Liver (tissue), 9 donors: ENCODE measurements around the gene CACNA1D. TPM values are rescaled to one million over a fixed set of nuclear protein-coding genes. Genes with fewer than 3 reads are reported as not detected.
A peak's percentile ranks its signal among the peaks of the same experiment; 100 is the strongest.

Source experiments
- DNase-seq: peaks from one replicate; pipeline ENCODE4 v3.0.0-alpha.2; 2017; ENCODE audit warnings: low spot score
- H3K27ac ChIP-seq, 2 donors: one replicate each; pipeline ENCODE4 v1.7.0; 2013; ENCODE audit warnings: inconsistent platforms in 2 of 2, low read length in 2 of 2, control low read depth in 1 of 2, low read depth in 1 of 2, mild to moderate bottlenecking in 1 of 2
- H3K27me3 ChIP-seq, 4 donors: one replicate each; pipeline versions ENCODE4 v1.6.1 to v1.7.0; 2013; ENCODE audit warnings: low read length in 3 of 4, inconsistent platforms in 1 of 4, mild to moderate bottlenecking in 1 of 4, moderate library complexity in 1 of 4; ENCODE audit not compliant: control insufficient read depth in 4 of 4, insufficient read depth in 4 of 4
- H3K36me3 ChIP-seq, 4 donors: one replicate each; pipeline versions ENCODE4 v1.6.1 to v1.7.0; 2013; ENCODE audit warnings: low read length in 3 of 4, mild to moderate bottlenecking in 3 of 4, low read depth in 1 of 4, moderate library complexity in 1 of 4; ENCODE audit not compliant: control insufficient read depth in 4 of 4, insufficient read depth in 3 of 4
- H3K4me1 ChIP-seq, 4 donors: one replicate each; pipeline versions ENCODE4 v1.6.1 to v1.7.0; 2013; ENCODE audit warnings: low read length in 3 of 4, mild to moderate bottlenecking in 3 of 4, moderate library complexity in 1 of 4; ENCODE audit not compliant: control insufficient read depth in 4 of 4, insufficient read depth in 4 of 4
- H3K4me3 ChIP-seq, 3 donors: one replicate each; pipeline versions ENCODE4 v1.6.1 to v1.7.0; 2013; ENCODE audit warnings: low read length in 3 of 3, control low read depth in 1 of 3, low read depth in 1 of 3, mild to moderate bottlenecking in 1 of 3
- H3K9ac ChIP-seq, 2 donors: one replicate each; pipeline ENCODE4 v1.7.0; 2013; ENCODE audit warnings: low read length in 2 of 2, mild to moderate bottlenecking in 2 of 2, moderate library complexity in 2 of 2, control low read depth in 1 of 2, low read depth in 1 of 2
- H3K9me3 ChIP-seq, 4 donors: one replicate each; pipeline versions ENCODE4 v1.6.1 to v1.7.0; 2013; ENCODE audit warnings: low read length in 3 of 4; ENCODE audit not compliant: control insufficient read depth in 4 of 4
- ATF3 ChIP-seq: IDR thresholded peaks from 2 replicates; pipeline ENCODE4 v1.6.1; 2016; ENCODE audit warnings: antibody characterized with exemption
- CTCF ChIP-seq: fragments of 150-350 bp; IDR thresholded peaks from 2 replicates; pipeline ENCODE4 v1.5.1; 2017; ENCODE audit warnings: improper control_type of control experiment, low read depth, low read length; ENCODE audit not compliant: missing input control
- EGR1 ChIP-seq, 2 donors: IDR thresholded peaks; 2 replicates each; pipeline ENCODE4 v1.6.1; 2016 to 2018; ENCODE audit warnings: antibody characterized with exemption in 2 of 2, low read depth in 2 of 2
- FOXA1 ChIP-seq: IDR thresholded peaks from 2 replicates; pipeline ENCODE4 v1.6.1; 2016; ENCODE audit warnings: antibody characterized with exemption
- FOXA2 ChIP-seq: IDR thresholded peaks from 2 replicates; pipeline ENCODE4 v1.6.1; 2016; ENCODE audit warnings: antibody characterized with exemption
- GABPA ChIP-seq, 2 donors: IDR thresholded peaks in 1 of 2; conservative IDR thresholded peaks in 1 of 2; 2 replicates each; pipeline ENCODE4 v1.6.1; 2016; ENCODE audit warnings: antibody characterized with exemption in 2 of 2, mild to moderate bottlenecking in 1 of 2, moderate library complexity in 1 of 2
- HNF4A ChIP-seq, 2 donors: conservative IDR thresholded peaks; 2 replicates each; pipeline ENCODE4 v1.6.1; 2016; ENCODE audit warnings: antibody characterized with exemption in 2 of 2, mild to moderate bottlenecking in 2 of 2
- HNF4G ChIP-seq: IDR thresholded peaks from 2 replicates; pipeline ENCODE4 v1.6.1; 2016; ENCODE audit warnings: antibody characterized with exemption
- JUND ChIP-seq, 2 donors: IDR thresholded peaks; 2 replicates each; pipeline ENCODE4 v1.6.1; 2016; ENCODE audit warnings: antibody characterized with exemption in 2 of 2
- MAX ChIP-seq: IDR thresholded peaks from 2 replicates; pipeline ENCODE4 v1.6.1; 2016; ENCODE audit warnings: antibody characterized with exemption
- NR2F2 ChIP-seq: IDR thresholded peaks from 2 replicates; pipeline ENCODE4 v1.6.1; 2016; ENCODE audit warnings: antibody characterized with exemption
- RAD21 ChIP-seq, 2 donors: IDR thresholded peaks; 2 replicates each; pipeline ENCODE4 v1.6.1; 2016; ENCODE audit warnings: antibody characterized with exemption in 2 of 2, mild to moderate bottlenecking in 2 of 2
- REST ChIP-seq: IDR thresholded peaks from 2 replicates; pipeline ENCODE4 v1.6.1; 2016; ENCODE audit warnings: antibody characterized with exemption, mild to moderate bottlenecking
- RXRA ChIP-seq, 2 donors: IDR thresholded peaks; 2 replicates each; pipeline ENCODE4 v1.6.1; 2017 to 2018; ENCODE audit warnings: antibody characterized with exemption in 2 of 2, mild to moderate bottlenecking in 1 of 2
- SP1 ChIP-seq: IDR thresholded peaks from 2 replicates; pipeline ENCODE4 v1.6.1; 2018; ENCODE audit warnings: antibody characterized with exemption, mild to moderate bottlenecking
- TAF1 ChIP-seq: conservative IDR thresholded peaks from 2 replicates; pipeline ENCODE4 v1.6.1; 2016; ENCODE audit warnings: antibody characterized with exemption, mild to moderate bottlenecking
- YY1 ChIP-seq: IDR thresholded peaks from 2 replicates; pipeline ENCODE4 v1.6.1; 2016; ENCODE audit warnings: antibody characterized with exemption, mild to moderate bottlenecking
- ZBTB33 ChIP-seq: IDR thresholded peaks from 2 replicates; pipeline ENCODE4 v1.6.1; 2016; ENCODE audit warnings: antibody characterized with exemption
- WGBS: extraction: QIAGEN DNeasy Blood & Tissue Kit; methylation state at CpG from one replicate; pipeline ENCODE4 v1.1.7; 2013; 5-methylcytosine and 5-hydroxymethylcytosine counted together
- polyA plus RNA-seq, 2 donors: library from polyadenylated mRNA; stranded (reverse) in 1 of 2; unstranded in 1 of 2; fragments of 200-250 nt in 1 of 2; fragments of >200 nt in 1 of 2; fragmentation: Nextera tagmentation in 1 of 2; extraction: Ambion mirVana in 1 of 2; gene quantifications; one replicate each; pipeline versions ENCODE4 v1.2.1 to v1.2.3, GENCODE V29; 2013 to 2015
- total RNA-seq, 2 donors: library from RNA; depleted of rRNA; stranded (reverse); fragments of >200 nt; gene quantifications; one replicate each; pipeline ENCODE4 v1.2.3, GENCODE V29; 2014
- donor health status: healthy.
- donor health status: healthy.
- donor health status: healthy.
- donor health status: healthy.
- donor health status: healthy.

The CACNA1D gene
- total and polyA plus RNA-seq, 4 donors = 1.8 to 18.9 (median 3.4) TPM

- no peak overlapping the region for H3K27ac ChIP-seq
- no peaks in the 10 kb centered on the region for H3K27me3 ChIP-seq
- H3K4me3 ChIP-seq = no peak overlapping the region
- no peak for DNase-seq
- no peak overlapping the region for H3K9ac ChIP-seq
- no peaks in the 10 kb centered on the region for H3K9me3 ChIP-seq
- 63% methylated on average over 2 of the region's 2 CpGs for WGBS
- TF ChIP-seq RAD21 (IDR thresholded peaks at IDR 0.05) (peak; percentile 26 to 48), SP1 (no peak), NR2F2 (no peak)
- H3K4me1 ChIP-seq = no peaks in the 10 kb centered on the region
- H3K36me3 ChIP-seq = peaks cover 0 to 1% (median 0%) of the 10 kb centered on the region in 4 donors
These were observed 174.5 kb downstream of the CACNA1D start for GRCh38 chr3:53668872-53669271.

GRCh38 chr3:53670721-53671120 is 176.3 kb downstream of the CACNA1D start:
- WGBS = 95% methylated on average over 3 of the region's 3 CpGs
- H3K9ac ChIP-seq = no peak overlapping the region
- no peaks in the 10 kb centered on the region for H3K9me3 ChIP-seq
- no peaks in the 10 kb centered on the region for H3K27me3 ChIP-seq
- H3K4me3 ChIP-seq = no peak overlapping the region
- peaks cover 0 to 1% (median 0%) of the 10 kb centered on the region in 4 donors for H3K36me3 ChIP-seq
- H3K4me1 ChIP-seq = no peaks in the 10 kb centered on the region
- H3K27ac ChIP-seq = no peak overlapping the region
- no peak for DNase-seq
- TF ChIP-seq YY1 = no peak
- no peak for TF ChIP-seq MAX
- no peak for TF ChIP-seq ZBTB33
- no peak for TF ChIP-seq FOXA1
- no peak for TF ChIP-seq JUND (IDR thresholded peaks at IDR 0.05)
- no peak for TF ChIP-seq RXRA (IDR thresholded peaks at IDR 0.05)
- no peak for TF ChIP-seq ATF3
- no peak for TF ChIP-seq HNF4A (conservative IDR thresholded peaks at IDR 0.05)
- TF ChIP-seq RAD21 (IDR thresholded peaks at IDR 0.05) = no peak
- TF ChIP-seq TAF1 = no peak
- no peak for TF ChIP-seq GABPA (IDR thresholded peaks at IDR 0.05 in 1 of 2, conservative IDR thresholded peaks at IDR 0.05 in 1 of 2)
- no peak for TF ChIP-seq SP1
- TF ChIP-seq CTCF = no peak
- TF ChIP-seq REST = no peak
- TF ChIP-seq NR2F2 = no peak
- TF ChIP-seq FOXA2 = no peak
- no peak for TF ChIP-seq EGR1 (IDR thresholded peaks at IDR 0.05; ENCODE audit: low read depth in 2 of 2)
- no peak for TF ChIP-seq HNF4G
